NOMO-1 (cell line): ENCODE data around the gene YDJC.
"Not testable (repeated sequence)": the region's sequence is repeated elsewhere in the genome, so short reads cannot be mapped to it uniquely, and the experiment has no call there.

ENCODE experiments used
- DNase-seq, 2 experiments: peaks; one replicate each; lab custom pipeline; 2025; ENCODE audit not compliant: unreplicated experiment in 2 of 2; lab: John Stamatoyannopoulos, UW

Gene YDJC

GRCh38 chr22:21652547-21653545 is 23.0 kb upstream of the YDJC start:
- DNase-seq: no peak

- DNase-seq: peak; percentile 91
These were observed 22.3 kb upstream of the YDJC start for GRCh38 chr22:21652010-21652546.

GRCh38 chr22:21651521-21652009 is 21.7 kb upstream of the YDJC start:
- DNase-seq: no peak

GRCh38 chr22:21650823-21651520 is 21.1 kb upstream of the YDJC start:
- no peak for DNase-seq

- DNase-seq: no peak
These were observed 20.5 kb upstream of the YDJC start for GRCh38 chr22:21650280-21650679.

GRCh38 chr22:21646608-21647590 is 17.1 kb upstream of the YDJC start:
- peak; percentile 61 to 76 for DNase-seq

- not testable (repeated sequence) for DNase-seq
These were observed 15.7 kb upstream of the YDJC start for GRCh38 chr22:21645513-21645912.

- DNase-seq: no peak
These were observed 13.9 kb upstream of the YDJC start for GRCh38 chr22:21643533-21644357.

- DNase-seq: peak; percentile 36 to 67
These were observed 13.0 kb upstream of the YDJC start for GRCh38 chr22:21642584-21643448.

- DNase-seq: peak; percentile 97 to 99
These were observed 12.2 kb upstream of the YDJC start, which contains the start of gene SDF2L1 for GRCh38 chr22:21641789-21642583. Gene SDF2L1, plus strand, starts transcription at chr22:21642302. Its CDS starts 35 bp downstream, at chr22:21642337.

- DNase-seq: peak in 1 of 2 experiments; percentile 44
These were observed 11.6 kb upstream of the YDJC start for GRCh38 chr22:21641417-21641788.

- no peak for DNase-seq
These were observed 11.0 kb upstream of the YDJC start for GRCh38 chr22:21640810-21641209.

- no peak for DNase-seq
These were observed 9.5 kb upstream of the YDJC start for GRCh38 chr22:21639359-21639758.

- DNase-seq: not testable (repeated sequence)
These were observed 7.6 kb upstream of the YDJC start for GRCh38 chr22:21637450-21637849.

GRCh38 chr22:21636629-21637218 is 6.9 kb upstream of the YDJC start:
- DNase-seq: no peak

GRCh38 chr22:21635771-21636510 is 6.1 kb upstream of the YDJC start:
- DNase-seq: no peak
